Upper lobe of left lung (tissue), 6 donors: ENCODE results near the gene WASHC4. TPM values are rescaled to one million over a fixed set of nuclear protein-coding genes. Genes with fewer than 3 reads are reported as not detected.

Source experiments
- ATAC-seq, 2 donors: fragments of 200-7000 bp; cut with Tn5 transposase; one replicate each; pipeline ENCODE4 v1.9.1; 2022; ENCODE audit warnings: mild to moderate bottlenecking in 2 of 2, moderate library complexity in 2 of 2; ENCODE audit not compliant: low FRiP score in 2 of 2
- DNase-seq, 2 donors: peaks; one replicate each; pipeline ENCODE4 v3.0.0-alpha.2; 2019 to 2020
- H3K27ac ChIP-seq, 4 donors: fragments of 200-600 bp; sonication (generic); one replicate each; pipeline ENCODE4 v1.5.1; 2016 to 2019
- H3K27me3 ChIP-seq, 4 donors: fragments of 200-600 bp; sonication (generic); one replicate each; pipeline ENCODE4 v1.5.1; 2017 to 2019
- H3K36me3 ChIP-seq, 4 donors: fragments of 200-600 bp; sonication (generic); one replicate each; pipeline ENCODE4 v1.5.1; 2016 to 2019
- H3K4me1 ChIP-seq, 4 donors: fragments of 200-600 bp; sonication (generic); one replicate each; pipeline ENCODE4 v1.5.1; 2018 to 2019
- H3K4me3 ChIP-seq, 4 donors: fragments of 200-600 bp; sonication (generic); one replicate each; pipeline ENCODE4 v1.5.1; 2017 to 2019; ENCODE audit warnings: mild to moderate bottlenecking in 2 of 4, moderate library complexity in 1 of 4
- H3K9me3 ChIP-seq, 4 donors: fragments of 200-600 bp; sonication (generic); one replicate each; pipeline ENCODE4 v1.5.1; 2018 to 2019
- EP300 ChIP-seq, 4 donors: sonication (generic); formaldehyde crosslinking; IDR thresholded peaks; one replicate each; pipeline ENCODE4 v1.5.1; 2017; ENCODE audit warnings: antibody characterized with exemption in 4 of 4, control low read depth in 2 of 4
- POLR2A ChIP-seq, 4 donors: fragments of 450-650 bp; IDR thresholded peaks; one replicate each; pipeline ENCODE4 v1.5.1; 2016 to 2017; ENCODE audit warnings: antibody characterized with exemption in 4 of 4, mild to moderate bottlenecking in 2 of 4
- POLR2AphosphoS5 ChIP-seq, 2 donors: sonication (generic); formaldehyde crosslinking; IDR thresholded peaks; one replicate each; pipeline ENCODE4 v1.5.1; 2017; ENCODE audit warnings: antibody characterized with exemption in 2 of 2
- WGBS, 2 donors: methylation state at CpG; one replicate each; pipeline ENCODE4 v1.1.5; 2017 to 2018; 5-methylcytosine and 5-hydroxymethylcytosine counted together
- total RNA-seq, 6 donors: library from RNA; depleted of rRNA in 4 of 6; stranded (reverse); fragments of >200 nt in 4 of 6; gene quantifications; one replicate each; pipeline versions ENCODE4 v1.1.0 to v1.2.1, GENCODE V29; 2016 to 2021
- TF ChIP-seq, protein P1 (sequence below), 6 experiments: fragments of 450-650 bp in 4 of 6; fragments of 200-600 bp in 2 of 6; sonication (generic) in 2 of 6; IDR thresholded peaks; one replicate each; pipeline ENCODE4 v1.5.1; 2016 to 2019; ENCODE audit warnings: antibody characterized with exemption in 6 of 6
- donor health status: DM: no; HTN: no; CAD: no; lungs with moderate emphysema.
- donor health status: DM: no; HTN: yes; CAD: no; lungs with severe emphysema.

WASHC4 gene
- total RNA-seq, 6 donors from 2014 or later: 32.5 to 114 (median 69.6) TPM

DNA sequence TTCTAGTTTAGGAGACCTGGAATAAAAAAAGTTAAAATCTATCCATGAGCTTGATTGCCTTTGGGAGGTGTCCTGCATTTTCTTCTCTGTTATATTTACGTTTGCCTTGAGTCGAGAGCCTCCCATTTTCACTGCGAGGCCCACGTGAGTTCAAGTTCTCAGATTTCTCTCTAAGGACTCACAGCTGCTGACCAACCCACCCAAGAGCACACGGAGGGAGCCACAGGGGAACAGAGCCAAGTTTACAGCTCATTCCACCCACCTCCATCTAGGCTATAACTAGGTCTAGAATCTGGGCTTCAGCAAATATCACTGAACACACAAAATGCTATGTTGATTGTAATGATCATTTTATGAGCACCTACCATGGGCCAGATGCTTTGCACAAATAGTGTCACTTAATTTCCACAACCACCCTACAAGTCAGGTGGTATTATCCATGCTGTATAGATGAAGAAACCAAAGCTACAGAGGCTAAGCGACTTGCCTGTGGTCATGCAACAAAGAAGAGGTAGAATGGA is 40.0 kb upstream of the WASHC4 start:
- Histone ChIP-seq H3K36me3 (peaks cover 0 to 4% (median 0%) of the 10 kb centered on the region in 4 donors), H3K9me3 (no peaks in the 10 kb centered on the region), H3K4me3 (no peak overlapping the region), H3K4me1 (no peaks in the 10 kb centered on the region), H3K27me3 (no peaks in the 10 kb centered on the region), H3K27ac (no peak overlapping the region)
- TF ChIP-seq EP300 (IDR thresholded peaks at IDR 0.05) (no peak), POLR2AphosphoS5 (IDR thresholded peaks at IDR 0.05) (no peak), POLR2A (IDR thresholded peaks at IDR 0.05) (no peak)
- TF ChIP-seq, protein P1, sequence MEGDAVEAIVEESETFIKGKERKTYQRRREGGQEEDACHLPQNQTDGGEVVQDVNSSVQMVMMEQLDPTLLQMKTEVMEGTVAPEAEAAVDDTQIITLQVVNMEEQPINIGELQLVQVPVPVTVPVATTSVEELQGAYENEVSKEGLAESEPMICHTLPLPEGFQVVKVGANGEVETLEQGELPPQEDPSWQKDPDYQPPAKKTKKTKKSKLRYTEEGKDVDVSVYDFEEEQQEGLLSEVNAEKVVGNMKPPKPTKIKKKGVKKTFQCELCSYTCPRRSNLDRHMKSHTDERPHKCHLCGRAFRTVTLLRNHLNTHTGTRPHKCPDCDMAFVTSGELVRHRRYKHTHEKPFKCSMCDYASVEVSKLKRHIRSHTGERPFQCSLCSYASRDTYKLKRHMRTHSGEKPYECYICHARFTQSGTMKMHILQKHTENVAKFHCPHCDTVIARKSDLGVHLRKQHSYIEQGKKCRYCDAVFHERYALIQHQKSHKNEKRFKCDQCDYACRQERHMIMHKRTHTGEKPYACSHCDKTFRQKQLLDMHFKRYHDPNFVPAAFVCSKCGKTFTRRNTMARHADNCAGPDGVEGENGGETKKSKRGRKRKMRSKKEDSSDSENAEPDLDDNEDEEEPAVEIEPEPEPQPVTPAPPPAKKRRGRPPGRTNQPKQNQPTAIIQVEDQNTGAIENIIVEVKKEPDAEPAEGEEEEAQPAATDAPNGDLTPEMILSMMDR (IDR thresholded peaks at IDR 0.05): no peak
- ATAC-seq (no peak), DNase-seq (no peak)
- WGBS, 2 donors: 70% methylated on average over 6 of the region's 6 CpGs

DNA sequence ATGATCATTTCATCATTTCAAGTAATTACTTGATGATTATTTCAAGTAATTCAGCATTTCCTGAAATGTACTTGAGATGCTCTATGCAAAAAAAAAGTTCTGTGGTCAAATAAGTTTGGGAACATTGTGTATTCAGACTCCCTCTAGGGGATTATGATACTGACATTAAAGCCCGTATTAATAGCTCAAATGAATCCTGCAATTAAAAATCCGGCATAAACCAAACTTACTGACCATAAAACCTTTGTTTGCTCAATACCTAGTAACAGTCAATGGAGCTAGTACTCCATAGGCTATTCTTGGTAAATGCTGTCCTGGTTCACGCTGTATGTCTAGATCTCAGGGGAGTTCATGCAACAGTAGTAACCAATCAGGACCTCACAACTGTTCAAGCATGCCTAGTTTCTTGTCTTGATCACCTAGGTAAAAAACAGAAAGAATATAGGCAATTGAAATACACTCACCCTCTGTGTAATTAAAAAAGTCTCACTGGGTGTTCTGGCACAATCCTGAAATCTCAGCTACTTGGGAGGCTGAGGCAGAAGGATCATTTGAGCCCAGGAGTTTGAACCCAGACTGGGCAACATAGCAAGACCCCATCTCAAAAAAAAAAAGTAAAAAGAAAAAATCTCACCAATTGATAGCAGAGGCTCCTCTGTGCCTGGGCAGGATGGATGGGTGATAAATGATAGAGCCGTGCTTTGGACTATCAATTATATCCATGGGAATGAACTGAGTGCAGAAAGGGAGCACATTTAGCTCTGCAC is 37.4 kb upstream of the WASHC4 start:
- WGBS, 2 donors: 71 to 81% methylated on average over 4 of the region's 4 CpGs
- H3K4me1 ChIP-seq: no peaks in the 10 kb centered on the region
- no peaks in the 10 kb centered on the region for H3K27me3 ChIP-seq
- no peak overlapping the region for H3K4me3 ChIP-seq
- no peak for ATAC-seq
- H3K27ac ChIP-seq: no peak overlapping the region
- H3K9me3 ChIP-seq: no peaks in the 10 kb centered on the region
- peaks cover 0 to 4% (median 0%) of the 10 kb centered on the region in 4 donors for H3K36me3 ChIP-seq
- TF ChIP-seq EP300 (IDR thresholded peaks at IDR 0.05) (no peak), POLR2AphosphoS5 (IDR thresholded peaks at IDR 0.05) (no peak), POLR2A (IDR thresholded peaks at IDR 0.05) (no peak)
- TF ChIP-seq, protein P1 (IDR thresholded peaks at IDR 0.05): no peak
- no peak for DNase-seq

DNA sequence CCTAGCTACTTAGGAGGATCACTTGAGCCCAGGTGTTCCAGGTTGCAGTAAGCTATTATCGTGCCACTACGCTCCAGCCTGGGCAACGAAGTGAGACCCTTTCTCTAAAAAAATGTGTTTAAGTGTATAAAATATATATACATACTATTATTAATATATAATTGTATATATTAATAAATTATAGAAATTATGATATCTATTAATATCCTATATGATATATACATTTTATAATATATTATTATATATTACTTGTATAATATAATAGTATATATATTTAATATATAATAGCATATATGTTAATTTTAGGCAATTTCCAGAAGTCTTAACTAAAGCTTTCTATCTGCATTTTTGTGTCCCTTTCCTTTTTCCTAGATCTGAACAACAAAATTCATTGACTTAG is 35.5 kb upstream of the WASHC4 start:
- 94 to 96% methylated on average over 3 of the region's 3 CpGs for WGBS, 2 donors
- TF ChIP-seq POLR2AphosphoS5 (IDR thresholded peaks at IDR 0.05) (no peak), POLR2A (IDR thresholded peaks at IDR 0.05) (no peak), EP300 (IDR thresholded peaks at IDR 0.05) (no peak)
- TF ChIP-seq, protein P1 (IDR thresholded peaks at IDR 0.05): no peak
- H3K36me3 ChIP-seq: no peaks in the 10 kb centered on the region

DNA sequence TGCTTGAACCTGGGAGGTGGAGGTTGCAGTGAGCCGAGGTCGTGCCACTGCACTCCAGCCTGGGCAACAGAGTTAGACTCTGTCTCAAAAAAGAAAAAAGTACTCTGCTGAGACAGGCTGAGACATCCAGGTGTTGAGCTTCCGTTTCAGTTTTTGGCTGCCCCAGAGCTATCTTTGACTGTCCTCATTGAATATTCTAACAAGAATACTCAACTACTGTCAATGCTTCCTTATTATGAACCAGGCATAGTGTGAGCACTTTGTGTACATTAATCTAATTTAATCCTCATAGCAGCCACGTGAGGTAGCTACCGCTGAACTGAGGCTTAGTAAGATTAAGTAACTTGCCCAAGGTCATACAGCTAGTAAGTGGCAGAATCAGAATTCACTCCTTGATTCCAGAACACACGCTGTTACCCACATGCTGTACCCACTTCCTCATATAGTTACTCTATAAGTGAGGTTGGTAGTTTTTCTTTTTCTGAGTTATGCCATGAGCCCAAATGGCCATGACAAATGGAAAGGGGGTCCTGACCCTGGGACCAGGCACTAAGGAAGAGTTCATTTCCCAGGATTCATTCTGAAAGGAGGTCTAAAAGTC is 34.5 kb upstream of the WASHC4 start:
- H3K4me1 ChIP-seq: no peaks in the 10 kb centered on the region
- H3K27me3 ChIP-seq: no peaks in the 10 kb centered on the region
- no peak overlapping the region for H3K4me3 ChIP-seq
- ATAC-seq: no peak
- H3K36me3 ChIP-seq: no peaks in the 10 kb centered on the region
- 96 to 98% methylated on average over 6 of the region's 6 CpGs for WGBS, 2 donors
- no peak overlapping the region for H3K27ac ChIP-seq
- H3K9me3 ChIP-seq: no peaks in the 10 kb centered on the region
- no peak for TF ChIP-seq POLR2A (IDR thresholded peaks at IDR 0.05)
- TF ChIP-seq, protein P1 (IDR thresholded peaks at IDR 0.05): no peak
- no peak for TF ChIP-seq POLR2AphosphoS5 (IDR thresholded peaks at IDR 0.05)
- no peak for TF ChIP-seq EP300 (IDR thresholded peaks at IDR 0.05)
- no peak for DNase-seq

More for the DNA sequence above, 35.5 kb upstream of the WASHC4 start:
- no peak for ATAC-seq
- Histone ChIP-seq H3K9me3 (no peaks in the 10 kb centered on the region), H3K27me3 (no peaks in the 10 kb centered on the region), H3K4me3 (no peak overlapping the region), H3K27ac (no peak overlapping the region), H3K4me1 (no peaks in the 10 kb centered on the region)
- no peak for DNase-seq
